K562 (cell line): ENCODE results near the gene DBH. TPM values are rescaled to one million over a fixed set of nuclear protein-coding genes. Genes with fewer than 3 reads are reported as not detected.

ENCODE experiments used
- ATAC-seq: fragments of 200-7000 bp; cut with Tn5 transposase; 3 replicates; pipeline ENCODE4 v1.9.1; 2020; ENCODE audit warnings: moderate library complexity
- BruUV-seq: library from RNA; stranded (reverse); fragments of 400-500 nt; replicated peaks from 2 replicates; lab custom pipeline; 2021; lab: Mats Ljungman, UMichigan
- CTCF ChIA-PET: fragments of 300-600 bp; formaldehyde crosslinking; extraction: SDS; loops from one replicate; lab custom pipeline; 2021; ENCODE audit warnings: low intra/inter-chr PET ratio; lab: Yijun Ruan, JAX
- POLR2A ChIA-PET: fragments of 300-600, 350-650 bp; sonication (Branson Sonifier 250); formaldehyde crosslinking; extraction: SDS; loops from one replicate; lab custom pipeline; 2021; ENCODE audit warnings: antibody characterized with exemption, inconsistent platforms; lab: Yijun Ruan, JAX
- DNase-seq, 4 experiments: peaks; one replicate each; pipeline versions ENCODE4 v3.0.0 to v3.0.0-alpha.2; 2011 to 2018; ENCODE audit warnings: low spot score in 3 of 4, mixed read lengths in 3 of 4; ENCODE audit errors: extremely low read depth in 1 of 4
- FAIRE-seq: peaks from 2 replicates; lab custom pipeline; 2011; peaks lifted over from hg19 to GRCh38; lab: Jason Lieb, UNC
- H2AFZ ChIP-seq: 2 replicates; pipeline ENCODE4 v1.6.0; 2011; ENCODE audit warnings: low read depth, low read length, control low read depth, inconsistent platforms
- H3K27ac ChIP-seq: fragments of 200-600 bp; 3 replicates; pipeline ENCODE4 v1.8.0; 2011; ENCODE audit warnings: low read depth, mild to moderate bottlenecking, control low read depth, inconsistent platforms, low read length, moderate library complexity, mixed read lengths; ENCODE audit errors: extremely low read depth
- H3K27me3 ChIP-seq, 2 experiments: fragments of 300-600 bp in 1 of 2; 2 replicates in 1 of 2; 3 replicates in 1 of 2; pipeline versions ENCODE4 v1.6.0 to v1.8.0; 2011; ENCODE audit warnings: inconsistent platforms in 2 of 2, low read length in 2 of 2, mild to moderate bottlenecking in 1 of 2, mixed read lengths in 1 of 2, moderate library complexity in 1 of 2; ENCODE audit not compliant: control insufficient read depth in 2 of 2, insufficient read depth in 2 of 2
- H3K36me3 ChIP-seq: fragments of 300-600 bp; 3 replicates; pipeline ENCODE4 v1.8.0; 2011; ENCODE audit warnings: mild to moderate bottlenecking, low read length, inconsistent platforms; ENCODE audit not compliant: control insufficient read depth, insufficient read depth
- H3K4me1 ChIP-seq, 2 experiments: fragments of 200-600 bp in 1 of 2; replicated peaks in 1 of 2; 2 replicates in 1 of 2; 3 replicates in 1 of 2; pipeline versions ENCODE4 v1.5.1 to v1.8.0; 2011; ENCODE audit warnings: inconsistent platforms in 2 of 2, low read length in 2 of 2, mild to moderate bottlenecking in 1 of 2, mixed read lengths in 1 of 2, moderate library complexity in 1 of 2; ENCODE audit not compliant: control insufficient read depth in 2 of 2, insufficient read depth in 2 of 2
- H3K4me2 ChIP-seq: 2 replicates; pipeline ENCODE4 v1.6.1; 2011; ENCODE audit warnings: low read length, control low read depth, inconsistent platforms, mixed read lengths; ENCODE audit not compliant: insufficient read depth
- H3K4me3 ChIP-seq: fragments of 200-600 bp; sonication (generic), shearing (Covaris generic); 2 replicates; pipeline ENCODE4 v1.5.1; 2016; ENCODE audit warnings: control low read depth, inconsistent platforms
- H3K79me2 ChIP-seq: fragments of 200-600 bp; 3 replicates; pipeline ENCODE4 v1.8.0; 2011; ENCODE audit warnings: low read length, inconsistent platforms; ENCODE audit not compliant: control insufficient read depth, insufficient read depth
- H3K9ac ChIP-seq, 2 experiments: 2 replicates each; pipeline versions ENCODE4 v1.6.0 to v1.6.1; 2011; ENCODE audit warnings: low read depth in 2 of 2, low read length in 2 of 2, control low read depth in 1 of 2, inconsistent platforms in 1 of 2, mild to moderate bottlenecking in 1 of 2, mixed read lengths in 1 of 2; ENCODE audit not compliant: insufficient read depth in 1 of 2
- H3K9me1 ChIP-seq: one replicate; pipeline ENCODE4 v1.6.0; 2011; ENCODE audit warnings: inconsistent platforms, mild to moderate bottlenecking, low read length, moderate library complexity; ENCODE audit not compliant: control insufficient read depth, insufficient read depth
- H3K9me3 ChIP-seq: replicated peaks from 2 replicates; pipeline ENCODE4 v1.5.1; 2011; ENCODE audit warnings: low read depth, low read length, inconsistent platforms; ENCODE audit not compliant: control insufficient read depth, insufficient read depth
- H4K20me1 ChIP-seq: replicated peaks from 2 replicates; pipeline ENCODE4 v1.6.1; 2011; ENCODE audit warnings: low read length, inconsistent platforms, mixed read lengths; ENCODE audit not compliant: control insufficient read depth, insufficient read depth
- ESRRB ChIP-seq: fragments of 250-450 bp; sonication (Bioruptor Pico); IDR thresholded peaks from 2 replicates; pipeline ENCODE4 v1.5.0; 2020; ENCODE audit warnings: mild to moderate bottlenecking, moderate library complexity, borderline replicate concordance
- FOS ChIP-seq: IDR thresholded peaks from 3 replicates; pipeline ENCODE4 v1.6.1; 2011; ENCODE audit not compliant: insufficient read length; ENCODE audit errors: extremely low read depth
- GMEB1 ChIP-seq: fragments of 250-450 bp; sonication (Bioruptor Pico); IDR thresholded peaks from 2 replicates; pipeline ENCODE4 v1.4.0; 2020; ENCODE audit warnings: mild to moderate bottlenecking
- SP1 ChIP-seq: sonication (generic); formaldehyde crosslinking; IDR thresholded peaks from 2 replicates; pipeline ENCODE4 v1.8.1; 2022; ENCODE audit warnings: mild to moderate bottlenecking, missing genetic modification reagents
- ZNF146 ChIP-seq: IDR thresholded peaks from one replicate; pipeline ENCODE4 v1.6.1; 2018; ENCODE audit warnings: missing compliant biosample characterization; ENCODE audit not compliant: unreplicated experiment
- WGBS: fragments of 100-300 bp; shearing (Covaris generic); methylation state at CpG from one replicate; pipeline ENCODE4 v1.1.6; 2016; ENCODE audit warnings: low coverage, mixed read lengths; ENCODE audit not compliant: insufficient coverage; ENCODE audit errors: missing lambda C conversion rate; 5-methylcytosine and 5-hydroxymethylcytosine counted together
- in situ Hi-C: fragments of 300-500 bp; cut with MboI; formaldehyde crosslinking; loops from 4 replicates; pipeline ENCODE4 v1.15.0; 2018; ENCODE audit warnings: inconsistent platforms, mixed read lengths
- intact Hi-C: fragments of 100-400 bp; cut with micrococcal nuclease; formaldehyde crosslinking; loops from 2 replicates; pipeline ENCODE4 v1.14.2; 2022
- polyA plus RNA-seq, 8 experiments: library from polyadenylated mRNA; depleted of rRNA in 4 of 8; stranded (reverse) in 5 of 8; unstranded in 3 of 8; fragments of >200 nt; fragmentation: Nextera tagmentation in 2 of 8; fragmentation: Illumina TruSeq in 1 of 8; extraction: Ambion mirVana in 2 of 8; extraction: Trizol in 1 of 8; gene quantifications; 2 replicates each; pipeline versions ENCODE4 v1.2.1 to v1.2.3, GENCODE V29; 2011 to 2014; ENCODE audit warnings: inconsistent platforms in 1 of 8, missing spikeins in 1 of 8
- total RNA-seq, 7 experiments: library from RNA; depleted of rRNA in 6 of 7; stranded (reverse); fragments of >200 nt in 6 of 7; fragmentation: Illumina TruSeq in 2 of 7; extraction: Trizol in 2 of 7; gene quantifications; 2 replicates each; pipeline versions ENCODE4 v1.2.1 to v1.2.3, GENCODE V29; 2011 to 2021; ENCODE audit warnings: low replicate concordance in 1 of 7
- TF ChIP-seq, protein P1 (sequence below): fragments of 250-450 bp; sonication (Bioruptor Pico); IDR thresholded peaks from 2 replicates; pipeline ENCODE4 v1.8.0; 2022; ENCODE audit warnings: inconsistent platforms, mild to moderate bottlenecking, moderate library complexity, borderline replicate concordance

The DBH gene
- total and polyA plus RNA-seq, 9 of the 15 experiments (the other 6 are each of a cell fraction or from before 2014, with no cell fraction given) = not detected

DNA sequence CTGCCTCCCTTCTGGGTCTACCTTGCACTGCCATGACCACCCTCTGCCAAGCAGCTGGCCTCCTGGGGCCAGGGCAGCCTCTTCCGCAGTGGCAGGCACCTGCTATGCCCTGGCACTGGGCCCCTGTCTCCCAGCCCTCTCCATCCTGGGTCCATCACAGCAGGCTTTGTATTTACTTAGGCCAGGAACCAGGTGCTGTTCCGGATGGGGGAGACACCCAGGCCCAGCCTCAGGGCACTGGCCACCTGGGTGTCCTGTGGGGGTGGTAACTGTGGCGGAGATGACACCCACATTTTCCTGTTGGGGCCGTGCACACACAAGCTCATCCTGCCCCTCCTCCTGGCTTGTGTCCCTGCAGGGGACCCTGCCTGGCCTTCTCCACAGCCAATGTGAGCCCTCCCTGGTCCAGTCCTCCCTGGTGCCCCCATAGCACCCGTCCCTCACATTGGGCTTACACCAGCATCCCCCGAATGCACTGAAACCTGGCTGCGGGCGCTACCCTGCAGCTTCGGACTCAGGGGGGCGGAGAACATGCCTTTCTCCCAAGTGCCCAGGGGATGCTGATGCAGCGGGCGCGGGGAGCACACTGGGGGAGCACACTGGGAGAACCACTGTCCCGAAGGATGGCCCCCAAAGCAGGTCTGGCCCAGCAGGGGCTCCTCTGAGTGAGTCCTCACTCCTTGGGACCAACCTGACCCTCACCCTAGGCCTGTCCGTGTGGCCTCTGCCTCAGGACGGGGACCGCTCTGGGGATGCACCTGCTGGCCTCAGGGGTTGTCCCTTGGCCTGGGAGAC is 44.9 kb upstream of the DBH start:
- H3K4me3 ChIP-seq = no peak overlapping the region
- intact Hi-C loops (no loop called here), in situ Hi-C loops (no loop called here)
- ChIA-PET POLR2A (interaction anchor here (0.6 to 0.7 kb wide), 2 partner anchors 118 to 176 kb away, joined by 3 to 4 read pairs; no protein-coding TSS in a partner anchor), CTCF (no interaction called here)
- no peak overlapping the region for H2AFZ ChIP-seq
- H3K9me1 ChIP-seq = no peaks in the 10 kb centered on the region
- H3K4me2 ChIP-seq = no peak overlapping the region
- no peak for FAIRE-seq
- WGBS = 0% methylated on average over 17 of the region's 17 CpGs
- no peak for DNase-seq
- no peak overlapping the region for H3K27ac ChIP-seq
- H3K9ac ChIP-seq = no peak overlapping the region
- H3K79me2 ChIP-seq = no peaks in the 10 kb centered on the region
- no peaks in the 10 kb centered on the region for H3K4me1 ChIP-seq
- no peak for TF ChIP-seq ESRRB (CRISPR knock-in tag)
- no peak for TF ChIP-seq GMEB1 (CRISPR knock-in tag)
- no peak for TF ChIP-seq FOS
- TF ChIP-seq, protein P1, sequence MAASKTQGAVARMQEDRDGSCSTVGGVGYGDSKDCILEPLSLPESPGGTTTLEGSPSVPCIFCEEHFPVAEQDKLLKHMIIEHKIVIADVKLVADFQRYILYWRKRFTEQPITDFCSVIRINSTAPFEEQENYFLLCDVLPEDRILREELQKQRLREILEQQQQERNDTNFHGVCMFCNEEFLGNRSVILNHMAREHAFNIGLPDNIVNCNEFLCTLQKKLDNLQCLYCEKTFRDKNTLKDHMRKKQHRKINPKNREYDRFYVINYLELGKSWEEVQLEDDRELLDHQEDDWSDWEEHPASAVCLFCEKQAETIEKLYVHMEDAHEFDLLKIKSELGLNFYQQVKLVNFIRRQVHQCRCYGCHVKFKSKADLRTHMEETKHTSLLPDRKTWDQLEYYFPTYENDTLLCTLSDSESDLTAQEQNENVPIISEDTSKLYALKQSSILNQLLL (CRISPR knock-in tag) = no peak
- no peak for TF ChIP-seq SP1 (CRISPR knock-in tag)
- no peak for TF ChIP-seq ZNF146 (CRISPR knock-in tag)
- H4K20me1 ChIP-seq = peaks cover 4% of the 10 kb centered on the region; the same call in 1 of the 2 replicates
- H3K9me3 ChIP-seq = peaks cover 4% of the 10 kb centered on the region
- no peak for ATAC-seq
- no peaks in the 10 kb centered on the region for H3K36me3 ChIP-seq
- BruUV-seq = no TSS peak
- H3K27me3 ChIP-seq = peaks cover 0 to 38% of the 10 kb centered on the region in 2 experiments; a peak in 2 of 5 replicates
